IMR-90 (cell line): ENCODE measurements around the gene IGFBP5. TPM values are rescaled to one million over a fixed set of nuclear protein-coding genes. Genes with fewer than 3 reads are reported as not detected.

ENCODE experiments used
- ATAC-seq: fragments of 200-7000 bp; cut with Tn5 transposase; 2 replicates; pipeline ENCODE4 v1.9.1; 2020; ENCODE audit warnings: low read depth, mild to moderate bottlenecking, moderate library complexity
- BruUV-seq: library from RNA; stranded (reverse); fragments of 400-500 nt; replicated peaks from 2 replicates; lab custom pipeline; 2021; lab: Mats Ljungman, UMichigan
- CTCF ChIA-PET: fragments of 300-600 bp; formaldehyde crosslinking; extraction: SDS; loops from one replicate; lab custom pipeline; 2021; ENCODE audit warnings: antibody characterized with exemption; lab: Yijun Ruan, JAX
- POLR2A ChIA-PET: fragments of 300-600 bp; sonication (Branson Sonifier 250); formaldehyde crosslinking; loops from one replicate; lab custom pipeline; 2022; ENCODE audit warnings: antibody characterized with exemption; ENCODE audit not compliant: unreplicated experiment; lab: Charles Lee
- DNase-seq: peaks from one replicate; pipeline ENCODE4 v3.0.0; 2013
- H2AFZ ChIP-seq: replicated peaks from 2 replicates; pipeline ENCODE3; 2013; ENCODE audit warnings: low read length, mild to moderate bottlenecking; ENCODE audit not compliant: poor library complexity
- H2AK5ac ChIP-seq: 2 replicates; pipeline ENCODE4 v1.6.1; 2013; ENCODE audit warnings: low read depth, low read length, inconsistent platforms
- H2AK9ac ChIP-seq: replicated peaks from 2 replicates; pipeline ENCODE3; 2013; ENCODE audit warnings: mild to moderate bottlenecking, low read depth, low read length, moderate library complexity; ENCODE audit not compliant: poor library complexity
- H2BK120ac ChIP-seq: 2 replicates; pipeline ENCODE4 v1.6.1; 2013; ENCODE audit warnings: low read depth, low read length, inconsistent platforms
- H2BK15ac ChIP-seq: 3 replicates; pipeline ENCODE4 v1.6.1; 2013; ENCODE audit warnings: low read depth, low read length, inconsistent platforms
- H2BK20ac ChIP-seq: 2 replicates; pipeline ENCODE4 v1.6.1; 2013; ENCODE audit warnings: low read depth, mild to moderate bottlenecking, inconsistent platforms, low read length, moderate library complexity
- H2BK5ac ChIP-seq: 2 replicates; pipeline ENCODE4 v1.6.1; 2013; ENCODE audit warnings: mild to moderate bottlenecking, low read depth, low read length, inconsistent platforms; ENCODE audit not compliant: poor library complexity, severe bottlenecking
- H3K14ac ChIP-seq: replicated peaks from 2 replicates; pipeline ENCODE4 v1.6.1; 2013; ENCODE audit warnings: low read depth, low read length, inconsistent platforms
- H3K18ac ChIP-seq: 2 replicates; pipeline ENCODE4 v1.6.1; 2013; ENCODE audit warnings: low read depth, low read length, control low read depth
- H3K23ac ChIP-seq: 2 replicates; pipeline ENCODE4 v1.6.1; 2013; ENCODE audit warnings: low read depth, low read length, inconsistent platforms
- H3K27ac ChIP-seq: 2 replicates; pipeline ENCODE4 v1.5.1; 2013; ENCODE audit warnings: mild to moderate bottlenecking, control low read depth, low read length; ENCODE audit not compliant: insufficient read depth
- H3K27me3 ChIP-seq: 2 replicates; pipeline ENCODE4 v1.6.1; 2013; ENCODE audit warnings: low read length; ENCODE audit not compliant: control insufficient read depth, insufficient read depth
- H3K36me3 ChIP-seq: 2 replicates; pipeline ENCODE4 v1.6.1; 2013; ENCODE audit warnings: low read length, mixed read lengths; ENCODE audit not compliant: control insufficient read depth, insufficient read depth
- H3K4ac ChIP-seq: 2 replicates; pipeline ENCODE4 v1.6.1; 2013; ENCODE audit warnings: low read depth, low read length, inconsistent platforms
- H3K4me1 ChIP-seq: 2 replicates; pipeline ENCODE4 v1.6.1; 2013; ENCODE audit warnings: low read length, mixed read lengths; ENCODE audit not compliant: control insufficient read depth, insufficient read depth
- H3K4me2 ChIP-seq: 2 replicates; pipeline ENCODE4 v1.6.1; 2013; ENCODE audit warnings: low read depth, mild to moderate bottlenecking, control low read depth, low read length, moderate library complexity
- H3K4me3 ChIP-seq: 2 replicates; pipeline ENCODE4 v1.5.1; 2013; ENCODE audit warnings: low read depth, mild to moderate bottlenecking, control low read depth, low read length, moderate library complexity; ENCODE audit not compliant: insufficient read depth
- H3K56ac ChIP-seq: 2 replicates; pipeline ENCODE4 v1.6.1; 2013; ENCODE audit warnings: low read length, inconsistent platforms; ENCODE audit not compliant: insufficient read depth; ENCODE audit errors: extremely low read depth
- H3K79me1 ChIP-seq, 2 experiments: 2 replicates each; pipeline ENCODE4 v1.6.1; 2013; ENCODE audit warnings: low read length in 2 of 2, inconsistent platforms in 1 of 2, low read depth in 1 of 2
- H3K9ac ChIP-seq: 2 replicates; pipeline ENCODE4 v1.6.1; 2013; ENCODE audit warnings: low read depth, low read length, control low read depth
- H3K9me1 ChIP-seq: 2 replicates; pipeline ENCODE4 v1.6.1; 2013; ENCODE audit warnings: low read length, inconsistent platforms; ENCODE audit not compliant: insufficient read depth
- H3K9me3 ChIP-seq: 2 replicates; pipeline ENCODE4 v1.6.1; 2013; ENCODE audit warnings: low read length; ENCODE audit not compliant: control insufficient read depth, insufficient read depth
- H4K20me1 ChIP-seq: 2 replicates; pipeline ENCODE4 v1.6.1; 2013; ENCODE audit warnings: low read length, inconsistent platforms; ENCODE audit not compliant: insufficient read depth
- H4K5ac ChIP-seq: 2 replicates; pipeline ENCODE4 v1.6.1; 2013; ENCODE audit warnings: mild to moderate bottlenecking, low read depth, low read length, control low read depth
- H4K8ac ChIP-seq, 2 experiments: 2 replicates each; pipeline ENCODE4 v1.6.1; 2013; ENCODE audit warnings: low read depth in 2 of 2, low read length in 2 of 2, control low read depth in 1 of 2, inconsistent platforms in 1 of 2
- H4K91ac ChIP-seq: 2 replicates; pipeline ENCODE4 v1.6.1; 2013; ENCODE audit warnings: low read depth, low read length, inconsistent platforms; ENCODE audit not compliant: insufficient read depth
- CHD1 ChIP-seq: IDR thresholded peaks from 2 replicates; pipeline ENCODE4 v1.6.1; 2012; ENCODE audit warnings: low read depth, low read length, improper control_type of control experiment
- WGBS, 2 experiments: methylation state at CpG; one replicate each; pipeline versions ENCODE4 v1.1.5 to v1.1.7; 2013; ENCODE audit warnings: missing lambda C conversion rate in 2 of 2; ENCODE audit not compliant: insufficient read length in 1 of 2; ENCODE audit errors: extremely low coverage in 2 of 2; 5-methylcytosine and 5-hydroxymethylcytosine counted together
- dilution Hi-C: fragments of 300-500 bp; cut with HindIII; formaldehyde crosslinking; loops from one replicate; pipeline ENCODE4 v1.14.3; 2018; ENCODE audit warnings: low sequenced_read_pairs; ENCODE audit not compliant: unreplicated experiment
- in situ Hi-C: fragments of 300-500 bp; cut with MboI; formaldehyde crosslinking; loops from 3 replicates; pipeline ENCODE4 v1.14.3; 2019; ENCODE audit warnings: low sequenced_read_pairs, inconsistent platforms, mixed read lengths
- intact Hi-C: fragments of 100-400 bp; cut with micrococcal nuclease; formaldehyde crosslinking; loops from 2 replicates; pipeline ENCODE4 v1.10.0; 2022
- polyA plus RNA-seq, 3 experiments: library from polyadenylated mRNA; depleted of rRNA; stranded (reverse); fragments of >200 nt; gene quantifications; 2 replicates each; pipeline ENCODE4 v1.2.3, GENCODE V29; 2012; ENCODE audit warnings: low replicate concordance in 1 of 3
- total RNA-seq: library from RNA; depleted of rRNA; stranded (reverse); fragments of >200 nt; gene quantifications from 2 replicates; pipeline ENCODE4 v1.2.3, GENCODE V29; 2012
- TF ChIP-seq, protein P1 (sequence below): fragments of 150-350 bp; IDR thresholded peaks from 2 replicates; pipeline ENCODE4 v1.6.1; 2017; ENCODE audit warnings: mild to moderate bottlenecking, antibody characterized with exemption, low read length, low read depth

IGFBP5 gene
- total and polyA plus RNA-seq, 2 of the 4 experiments (the other 2 are of a cell fraction): 392 to 1,339 TPM

DNA sequence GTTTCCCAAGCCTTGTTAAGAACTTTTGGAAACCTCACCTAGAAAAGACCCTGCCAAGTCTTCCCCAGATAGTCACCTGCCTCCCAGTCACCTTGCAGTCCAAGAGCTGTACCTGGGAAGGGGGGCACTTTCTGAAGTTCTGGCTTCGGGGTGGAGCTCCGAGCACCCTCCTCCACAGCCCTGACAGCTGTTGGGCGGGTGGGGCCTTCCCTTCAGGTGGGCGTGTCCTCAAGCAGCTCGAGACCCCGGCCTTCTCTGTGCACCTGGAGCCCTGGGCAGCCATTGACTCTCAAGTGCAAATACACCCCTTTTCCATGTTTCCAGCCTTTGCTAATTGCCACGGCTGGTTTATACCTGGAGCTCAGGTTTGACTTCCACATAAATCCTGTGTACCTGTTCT lies 37.0 kb upstream of the IGFBP5 start:
- Histone ChIP-seq H3K9me3 (no peaks in the 10 kb centered on the region), H2BK5ac (no peak overlapping the region), H3K56ac (no peak overlapping the region), H3K36me3 (no peaks in the 10 kb centered on the region), H4K91ac (no peak overlapping the region), H3K27ac (no peak overlapping the region), H3K18ac (no peak overlapping the region), H3K4me2 (no peak overlapping the region), H2BK120ac (no peak overlapping the region), H3K79me1 (no peaks in the 10 kb centered on the region), H3K4me1 (peaks cover 8% of the 10 kb centered on the region; the same call in 1 of the 2 replicates), H3K9ac (no peak overlapping the region), H3K23ac (no peak overlapping the region), H4K5ac (no peak overlapping the region), H3K4me3 (no peak overlapping the region), H2BK15ac (no peak overlapping the region), H3K14ac (no peak overlapping the region), H3K27me3 (peaks cover 15% of the 10 kb centered on the region), H2BK20ac (no peak overlapping the region), H2AK5ac (no peak overlapping the region), H3K9me1 (no peaks in the 10 kb centered on the region), H3K4ac (no peak overlapping the region), H2AFZ (no peak overlapping the region), H4K8ac (no peak overlapping the region), H2AK9ac (no peak overlapping the region), H4K20me1 (no peaks in the 10 kb centered on the region)
- dilution Hi-C loops: no loop called here
- WGBS, 2 experiments: no CpG with 5 or more reads among the region's 7 CpGs
- ChIA-PET POLR2A (no interaction called here), CTCF (no interaction called here)
- no TSS peak for BruUV-seq
- in situ Hi-C loops: no loop called here
- ATAC-seq (no peak), DNase-seq (no peak)
- TF ChIP-seq CHD1: no peak
- TF ChIP-seq, protein P1, sequence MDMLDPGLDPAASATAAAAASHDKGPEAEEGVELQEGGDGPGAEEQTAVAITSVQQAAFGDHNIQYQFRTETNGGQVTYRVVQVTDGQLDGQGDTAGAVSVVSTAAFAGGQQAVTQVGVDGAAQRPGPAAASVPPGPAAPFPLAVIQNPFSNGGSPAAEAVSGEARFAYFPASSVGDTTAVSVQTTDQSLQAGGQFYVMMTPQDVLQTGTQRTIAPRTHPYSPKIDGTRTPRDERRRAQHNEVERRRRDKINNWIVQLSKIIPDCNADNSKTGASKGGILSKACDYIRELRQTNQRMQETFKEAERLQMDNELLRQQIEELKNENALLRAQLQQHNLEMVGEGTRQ: no peak
- intact Hi-C loops: no loop called here
